ENCODE measurements around the gene RELB.

- TF ChIP-seq CTCF (conservative IDR thresholded peaks at IDR 0.05 in 1 of 2, IDR thresholded peaks at IDR 0.05 in 1 of 2; ENCODE audit: low read depth in 1 of 2, low read length in 2 of 2) (no peak), EZH2 (IDR thresholded peaks at IDR 0.05; ENCODE audit: low read length, missing control alignments) (no peak)
These were observed 21.8 kb downstream of the RELB start for GRCh38 chr19:45023048-45023447.
